HL-60 (cell line): ENCODE results near the gene ADCY1.

Source experiments
- POLR2AphosphoS5 ChIP-seq: IDR thresholded peaks from 2 replicates; pipeline ENCODE4 v1.6.1; 2012; ENCODE audit warnings: low read depth
- TF ChIP-seq, protein P1 (sequence below): IDR thresholded peaks from one replicate; pipeline ENCODE4 v1.5.1; 2011; ENCODE audit warnings: low read length, control low read depth, inconsistent platforms; ENCODE audit not compliant: insufficient read depth
- TF ChIP-seq, protein P2 (sequence below): IDR thresholded peaks from 2 replicates; pipeline ENCODE4 v1.6.1; 2012; ENCODE audit warnings: low read depth; ENCODE audit not compliant: insufficient replicate concordance

DNA sequence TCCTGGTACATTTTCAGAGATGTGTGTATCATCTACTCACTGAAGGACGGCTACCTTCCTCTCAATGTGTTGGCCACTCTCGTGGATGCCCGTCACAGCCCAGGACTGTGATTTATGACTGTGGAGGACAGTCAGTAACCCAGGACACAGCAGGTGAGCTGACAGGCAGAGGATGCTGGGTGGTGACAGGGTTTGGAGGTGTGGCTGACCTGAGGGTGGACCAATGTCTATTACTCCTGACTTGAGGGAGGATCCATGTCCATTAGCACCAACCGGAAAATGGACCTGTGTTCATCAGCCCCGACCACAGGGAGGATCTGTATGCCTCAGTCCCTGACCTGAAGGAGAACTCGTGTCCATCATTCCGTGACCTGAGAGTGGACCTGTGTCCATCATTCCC lies 96.1 kb downstream of the ADCY1 start:
- TF ChIP-seq, protein P1, sequence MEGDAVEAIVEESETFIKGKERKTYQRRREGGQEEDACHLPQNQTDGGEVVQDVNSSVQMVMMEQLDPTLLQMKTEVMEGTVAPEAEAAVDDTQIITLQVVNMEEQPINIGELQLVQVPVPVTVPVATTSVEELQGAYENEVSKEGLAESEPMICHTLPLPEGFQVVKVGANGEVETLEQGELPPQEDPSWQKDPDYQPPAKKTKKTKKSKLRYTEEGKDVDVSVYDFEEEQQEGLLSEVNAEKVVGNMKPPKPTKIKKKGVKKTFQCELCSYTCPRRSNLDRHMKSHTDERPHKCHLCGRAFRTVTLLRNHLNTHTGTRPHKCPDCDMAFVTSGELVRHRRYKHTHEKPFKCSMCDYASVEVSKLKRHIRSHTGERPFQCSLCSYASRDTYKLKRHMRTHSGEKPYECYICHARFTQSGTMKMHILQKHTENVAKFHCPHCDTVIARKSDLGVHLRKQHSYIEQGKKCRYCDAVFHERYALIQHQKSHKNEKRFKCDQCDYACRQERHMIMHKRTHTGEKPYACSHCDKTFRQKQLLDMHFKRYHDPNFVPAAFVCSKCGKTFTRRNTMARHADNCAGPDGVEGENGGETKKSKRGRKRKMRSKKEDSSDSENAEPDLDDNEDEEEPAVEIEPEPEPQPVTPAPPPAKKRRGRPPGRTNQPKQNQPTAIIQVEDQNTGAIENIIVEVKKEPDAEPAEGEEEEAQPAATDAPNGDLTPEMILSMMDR, result no peak
- TF ChIP-seq POLR2AphosphoS5, result no peak
- TF ChIP-seq, protein P2, sequence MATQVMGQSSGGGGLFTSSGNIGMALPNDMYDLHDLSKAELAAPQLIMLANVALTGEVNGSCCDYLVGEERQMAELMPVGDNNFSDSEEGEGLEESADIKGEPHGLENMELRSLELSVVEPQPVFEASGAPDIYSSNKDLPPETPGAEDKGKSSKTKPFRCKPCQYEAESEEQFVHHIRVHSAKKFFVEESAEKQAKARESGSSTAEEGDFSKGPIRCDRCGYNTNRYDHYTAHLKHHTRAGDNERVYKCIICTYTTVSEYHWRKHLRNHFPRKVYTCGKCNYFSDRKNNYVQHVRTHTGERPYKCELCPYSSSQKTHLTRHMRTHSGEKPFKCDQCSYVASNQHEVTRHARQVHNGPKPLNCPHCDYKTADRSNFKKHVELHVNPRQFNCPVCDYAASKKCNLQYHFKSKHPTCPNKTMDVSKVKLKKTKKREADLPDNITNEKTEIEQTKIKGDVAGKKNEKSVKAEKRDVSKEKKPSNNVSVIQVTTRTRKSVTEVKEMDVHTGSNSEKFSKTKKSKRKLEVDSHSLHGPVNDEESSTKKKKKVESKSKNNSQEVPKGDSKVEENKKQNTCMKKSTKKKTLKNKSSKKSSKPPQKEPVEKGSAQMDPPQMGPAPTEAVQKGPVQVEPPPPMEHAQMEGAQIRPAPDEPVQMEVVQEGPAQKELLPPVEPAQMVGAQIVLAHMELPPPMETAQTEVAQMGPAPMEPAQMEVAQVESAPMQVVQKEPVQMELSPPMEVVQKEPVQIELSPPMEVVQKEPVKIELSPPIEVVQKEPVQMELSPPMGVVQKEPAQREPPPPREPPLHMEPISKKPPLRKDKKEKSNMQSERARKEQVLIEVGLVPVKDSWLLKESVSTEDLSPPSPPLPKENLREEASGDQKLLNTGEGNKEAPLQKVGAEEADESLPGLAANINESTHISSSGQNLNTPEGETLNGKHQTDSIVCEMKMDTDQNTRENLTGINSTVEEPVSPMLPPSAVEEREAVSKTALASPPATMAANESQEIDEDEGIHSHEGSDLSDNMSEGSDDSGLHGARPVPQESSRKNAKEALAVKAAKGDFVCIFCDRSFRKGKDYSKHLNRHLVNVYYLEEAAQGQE, result no peak
